DND-41 (cell line): ENCODE data around the gene PHB1.

Source experiments
- ATAC-seq: fragments of 200-7000 bp; cut with Tn5 transposase; 3 replicates; pipeline ENCODE4 v1.9.1; 2021; ENCODE audit warnings: low read depth; ENCODE audit not compliant: insufficient read depth
- DNase-seq: peaks from one replicate; pipeline ENCODE4 v3.0.0-alpha.2; 2020
- H2AFZ ChIP-seq: 2 replicates; pipeline ENCODE4 v1.6.0; 2012; ENCODE audit warnings: low read depth, low read length
- H3K27ac ChIP-seq: 2 replicates; pipeline ENCODE4 v1.5.1; 2012; ENCODE audit warnings: low read length, inconsistent platforms
- H3K27me3 ChIP-seq: fragments of 200-600 bp; sonication (generic); 2 replicates; pipeline ENCODE4 v1.6.0; 2012; ENCODE audit warnings: low read length, mild to moderate bottlenecking, inconsistent platforms; ENCODE audit not compliant: insufficient read depth, poor library complexity
- H3K36me3 ChIP-seq: 2 replicates; pipeline ENCODE4 v1.5.1; 2012; ENCODE audit warnings: low read length, inconsistent platforms; ENCODE audit not compliant: insufficient read depth
- H3K4me1 ChIP-seq: 2 replicates; pipeline ENCODE4 v1.5.1; 2012; ENCODE audit warnings: mild to moderate bottlenecking, low read length; ENCODE audit not compliant: insufficient read depth
- H3K4me2 ChIP-seq: 2 replicates; pipeline ENCODE4 v1.6.0; 2012; ENCODE audit warnings: mild to moderate bottlenecking, moderate library complexity, low read length, inconsistent platforms; ENCODE audit not compliant: insufficient read depth
- H3K4me3 ChIP-seq, 2 experiments: fragments of 200-600 bp in 1 of 2; shearing (Covaris generic) in 1 of 2; 2 replicates each; pipeline ENCODE4 v1.5.1; 2012 to 2016; ENCODE audit warnings: inconsistent platforms in 2 of 2, low read length in 2 of 2, mild to moderate bottlenecking in 2 of 2, low read depth in 1 of 2, moderate library complexity in 1 of 2
- H3K79me2 ChIP-seq: 2 replicates; pipeline ENCODE4 v1.6.0; 2012; ENCODE audit warnings: low read length, inconsistent platforms; ENCODE audit not compliant: insufficient read depth
- H3K9ac ChIP-seq: 2 replicates; pipeline ENCODE4 v1.6.0; 2012; ENCODE audit warnings: low read depth, mild to moderate bottlenecking, inconsistent platforms, low read length, moderate library complexity
- H3K9me3 ChIP-seq: 2 replicates; pipeline ENCODE4 v1.5.1; 2012; ENCODE audit warnings: low read length, moderate library complexity, mild to moderate bottlenecking, inconsistent platforms; ENCODE audit not compliant: insufficient read depth, severe bottlenecking
- H4K20me1 ChIP-seq: 2 replicates; pipeline ENCODE4 v1.6.0; 2012; ENCODE audit warnings: low read length; ENCODE audit not compliant: insufficient read depth
- EZH2 ChIP-seq: IDR thresholded peaks from 3 replicates; pipeline ENCODE4 v1.6.1; 2012; ENCODE audit warnings: borderline replicate concordance, low read depth, mild to moderate bottlenecking, moderate library complexity, low read length, inconsistent platforms; ENCODE audit not compliant: severe bottlenecking
- TF ChIP-seq, protein P1 (sequence below): IDR thresholded peaks from 2 replicates; pipeline ENCODE4 v1.5.1; 2012; ENCODE audit warnings: borderline replicate concordance, low read length, moderate library complexity, mild to moderate bottlenecking; ENCODE audit not compliant: poor library complexity, severe bottlenecking; ENCODE audit errors: extremely low read depth

The PHB1 gene

DNA sequence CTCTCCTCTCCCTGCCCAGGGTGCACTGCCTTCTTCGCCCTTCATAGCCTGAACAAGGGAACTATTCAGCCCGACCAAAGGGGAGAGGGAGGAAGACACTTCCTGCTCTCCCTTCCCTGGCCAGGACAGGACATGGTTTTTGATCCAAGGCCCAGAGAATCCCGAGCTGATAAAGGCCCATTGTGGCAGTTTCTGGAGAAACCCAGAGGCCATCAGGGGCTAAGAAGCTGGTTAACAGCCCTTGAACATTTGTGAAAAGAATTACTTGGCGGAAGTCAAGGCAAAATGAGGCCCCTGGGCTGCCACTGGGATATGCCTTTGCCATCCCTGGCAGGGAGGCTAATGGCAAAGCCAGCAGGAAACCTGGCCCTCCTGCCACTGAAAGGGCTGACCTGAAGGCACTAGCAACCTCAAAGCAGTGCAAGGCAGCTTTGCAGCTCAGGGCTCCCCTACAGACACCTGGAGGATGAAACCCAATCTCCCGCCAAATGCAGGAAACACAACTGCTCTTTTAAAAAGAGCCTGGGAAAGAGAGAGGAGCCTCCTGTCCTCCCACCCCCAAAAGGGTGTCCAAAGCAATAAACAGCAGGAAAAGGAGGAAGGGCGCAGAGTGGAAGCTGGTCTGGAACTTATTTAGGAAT, 12.6 kb downstream of the PHB1 start:
- Histone ChIP-seq H3K27ac (no peak overlapping the region), H3K9me3 (no peaks in the 10 kb centered on the region), H3K4me2 (no peak overlapping the region), H3K9ac (no peak overlapping the region), H4K20me1 (peaks cover 8% of the 10 kb centered on the region; the same call in 1 of the 2 replicates), H2AFZ (no peak overlapping the region), H3K36me3 (peaks cover 45% of the 10 kb centered on the region), H3K4me1 (no peaks in the 10 kb centered on the region), H3K79me2 (no peaks in the 10 kb centered on the region), H3K27me3 (peaks cover 4% of the 10 kb centered on the region), H3K4me3 (no peak overlapping the region)
- DNase-seq (no peak), ATAC-seq (no peak)
- no peak for TF ChIP-seq EZH2
- TF ChIP-seq, protein P1, sequence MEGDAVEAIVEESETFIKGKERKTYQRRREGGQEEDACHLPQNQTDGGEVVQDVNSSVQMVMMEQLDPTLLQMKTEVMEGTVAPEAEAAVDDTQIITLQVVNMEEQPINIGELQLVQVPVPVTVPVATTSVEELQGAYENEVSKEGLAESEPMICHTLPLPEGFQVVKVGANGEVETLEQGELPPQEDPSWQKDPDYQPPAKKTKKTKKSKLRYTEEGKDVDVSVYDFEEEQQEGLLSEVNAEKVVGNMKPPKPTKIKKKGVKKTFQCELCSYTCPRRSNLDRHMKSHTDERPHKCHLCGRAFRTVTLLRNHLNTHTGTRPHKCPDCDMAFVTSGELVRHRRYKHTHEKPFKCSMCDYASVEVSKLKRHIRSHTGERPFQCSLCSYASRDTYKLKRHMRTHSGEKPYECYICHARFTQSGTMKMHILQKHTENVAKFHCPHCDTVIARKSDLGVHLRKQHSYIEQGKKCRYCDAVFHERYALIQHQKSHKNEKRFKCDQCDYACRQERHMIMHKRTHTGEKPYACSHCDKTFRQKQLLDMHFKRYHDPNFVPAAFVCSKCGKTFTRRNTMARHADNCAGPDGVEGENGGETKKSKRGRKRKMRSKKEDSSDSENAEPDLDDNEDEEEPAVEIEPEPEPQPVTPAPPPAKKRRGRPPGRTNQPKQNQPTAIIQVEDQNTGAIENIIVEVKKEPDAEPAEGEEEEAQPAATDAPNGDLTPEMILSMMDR: no peak

DNA sequence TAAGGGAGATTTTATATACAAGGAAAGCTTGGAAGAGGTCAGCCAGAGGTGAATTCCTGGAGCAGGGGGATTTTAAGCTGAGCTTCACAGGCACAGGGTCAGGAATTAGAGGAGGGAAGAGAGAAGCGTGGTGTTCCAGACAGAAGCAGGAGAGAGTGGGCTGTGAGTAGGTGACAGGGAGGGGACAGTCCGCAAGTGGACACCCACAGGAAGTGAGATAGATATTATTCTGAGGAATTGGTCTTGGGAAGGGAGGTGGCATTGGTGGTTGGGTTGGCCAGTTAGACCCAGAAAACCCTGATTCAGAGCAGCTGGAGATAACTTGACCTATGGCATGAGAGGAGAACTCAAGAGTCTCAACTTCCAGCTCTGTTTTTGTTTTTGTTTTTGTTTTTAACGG, 14.7 kb downstream of the PHB1 start:
- no peak for ATAC-seq
- Histone ChIP-seq H3K9me3 (no peaks in the 10 kb centered on the region), H3K79me2 (no peaks in the 10 kb centered on the region), H3K27ac (no peak overlapping the region), H3K4me3 (no peak overlapping the region), H4K20me1 (peaks cover 4% of the 10 kb centered on the region; the same call in 1 of the 2 replicates), H3K4me2 (no peak overlapping the region), H2AFZ (no peak overlapping the region), H3K4me1 (no peaks in the 10 kb centered on the region), H3K27me3 (peaks cover 4% of the 10 kb centered on the region), H3K36me3 (peaks cover 24% of the 10 kb centered on the region), H3K9ac (no peak overlapping the region)
- TF ChIP-seq, protein P1: no peak
- TF ChIP-seq EZH2: no peak
- DNase-seq: no peak

DNA sequence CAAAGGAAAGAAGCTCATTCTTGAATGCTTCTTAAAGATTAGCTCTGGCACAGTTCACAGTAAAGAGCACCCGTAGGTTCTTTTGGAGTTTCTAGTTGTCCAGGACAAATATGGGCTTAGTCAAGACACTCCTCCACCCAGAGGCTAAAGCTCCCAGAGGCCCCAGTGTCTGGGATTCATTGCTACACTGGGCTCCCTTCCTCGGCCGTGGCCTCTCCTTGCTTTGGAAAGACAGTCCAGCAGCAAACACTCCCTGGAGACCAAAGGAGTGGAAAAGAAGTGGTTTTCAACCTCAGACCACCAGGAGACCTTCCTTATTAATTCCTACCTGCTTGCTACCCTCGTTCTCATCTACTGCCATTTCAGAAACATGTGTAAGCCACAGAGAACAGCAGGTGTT, 17.1 kb downstream of the PHB1 start:
- H3K9me3 ChIP-seq: no peaks in the 10 kb centered on the region
- 0 out of 2 replicates have a peak overlapping the region, but pooled peaks have one; percentile 9 for H2AFZ ChIP-seq
- no peaks in the 10 kb centered on the region for H3K79me2 ChIP-seq
- H3K4me3 ChIP-seq: no peak overlapping the region
- H3K4me1 ChIP-seq: no peaks in the 10 kb centered on the region
- H3K9ac ChIP-seq: no peak overlapping the region
- no peak overlapping the region for H3K27ac ChIP-seq
- H3K27me3 ChIP-seq: peaks cover 4% of the 10 kb centered on the region
- ATAC-seq: no peak
- no peak for DNase-seq
- TF ChIP-seq EZH2: no peak
- TF ChIP-seq, protein P1: no peak
- H3K36me3 ChIP-seq: 0 out of 2 replicates have a peak, but pooled peaks cover 2% of the 10 kb centered on the region
- H3K4me2 ChIP-seq: no peak overlapping the region
- no peaks in the 10 kb centered on the region for H4K20me1 ChIP-seq
